PC-9 (cell line): Measurements from ENCODE around the gene ZFAND3. TPM values are rescaled to one million over a fixed set of nuclear protein-coding genes. Genes with fewer than 3 reads are reported as not detected.

Experiments used
- BruUV-seq: library from RNA; stranded (reverse); fragments of 400-500 nt; replicated peaks from 2 replicates; lab custom pipeline; 2021; lab: Mats Ljungman, UMichigan
- CTCF ChIA-PET: fragments of 300-600 bp; sonication (Branson Sonifier 250); formaldehyde crosslinking; loops from one replicate; lab custom pipeline; 2022; ENCODE audit warnings: antibody characterized with exemption; lab: Charles Lee
- POLR2A ChIA-PET: fragments of 300-600 bp; sonication (Branson Sonifier 250); formaldehyde crosslinking; loops from one replicate; lab custom pipeline; 2022; ENCODE audit warnings: antibody characterized with exemption; ENCODE audit not compliant: unreplicated experiment; lab: Charles Lee
- DNase-seq, 2 experiments: peaks; one replicate each; pipeline versions ENCODE4 v3.0.0 to v3.0.0-alpha.2; 2015 to 2022; ENCODE audit warnings: mixed read lengths in 1 of 2
- H2AFZ ChIP-seq: fragments of 200-600 bp; sonication (generic); 2 replicates; pipeline ENCODE4 v1.8.1; 2017; ENCODE audit warnings: antibody characterized with exemption
- H3F3A ChIP-seq: fragments of 200-600 bp; sonication (generic); 2 replicates; pipeline ENCODE4 v1.8.1; 2017; ENCODE audit warnings: antibody characterized with exemption, mild to moderate bottlenecking, low read depth; ENCODE audit not compliant: insufficient read depth
- H3K27ac ChIP-seq: fragments of 200-600 bp; sonication (generic); 2 replicates; pipeline ENCODE4 v1.6.1; 2016; ENCODE audit warnings: mixed run types
- H3K27me3 ChIP-seq: fragments of 200-600 bp; sonication (generic); 2 replicates; pipeline ENCODE4 v1.6.1; 2016; ENCODE audit warnings: low read depth, mixed run types; ENCODE audit not compliant: insufficient read depth
- H3K36me3 ChIP-seq: fragments of 200-600 bp; sonication (generic); 2 replicates; pipeline ENCODE4 v1.6.1; 2016; ENCODE audit warnings: low read depth, mixed run types
- H3K4me1 ChIP-seq: fragments of 200-600 bp; sonication (generic); replicated peaks from 2 replicates; pipeline ENCODE4 v1.6.1; 2016; ENCODE audit warnings: mixed run types; ENCODE audit not compliant: insufficient read depth
- H3K4me2 ChIP-seq: fragments of 200-600 bp; sonication (generic); 2 replicates; pipeline ENCODE4 v1.6.1; 2017; ENCODE audit warnings: mixed run types
- H3K4me3 ChIP-seq: fragments of 200-600 bp; sonication (generic); 2 replicates; pipeline ENCODE4 v1.6.1; 2016; ENCODE audit warnings: mixed run types
- H3K79me2 ChIP-seq: fragments of 200-600 bp; sonication (generic); 2 replicates; pipeline ENCODE4 v1.6.1; 2017; ENCODE audit warnings: low read depth, mixed run types
- H3K9me2 ChIP-seq: fragments of 200-600 bp; sonication (generic); 2 replicates; pipeline ENCODE4 v1.8.1; 2017; ENCODE audit warnings: mild to moderate bottlenecking; ENCODE audit not compliant: insufficient read depth
- H3K9me3 ChIP-seq: fragments of 200-600 bp; sonication (generic); 2 replicates; pipeline ENCODE4 v1.8.1; 2016; ENCODE audit warnings: low read depth; ENCODE audit not compliant: insufficient read depth
- H4K20me1 ChIP-seq: fragments of 200-600 bp; sonication (generic); 2 replicates; pipeline ENCODE4 v1.8.1; 2017; ENCODE audit not compliant: insufficient read depth
- CTCF ChIP-seq: fragments of 200-600 bp; sonication (generic); conservative IDR thresholded peaks from 2 replicates; pipeline ENCODE4 v1.6.1; 2017; ENCODE audit warnings: mixed run types, antibody characterized with exemption, mild to moderate bottlenecking, moderate library complexity
- EZH2 ChIP-seq: fragments of 200-600 bp; sonication (generic); IDR thresholded peaks from 2 replicates; pipeline ENCODE4 v1.8.0; 2017; ENCODE audit warnings: antibody characterized with exemption, low read depth
- intact Hi-C: fragments of 100-400 bp; cut with micrococcal nuclease; formaldehyde crosslinking; loops from one replicate; pipeline ENCODE4 v1.10.0; 2022; ENCODE audit not compliant: unreplicated experiment
- total RNA-seq: library from RNA; stranded (reverse); gene quantifications from 2 replicates; pipeline ENCODE4 v1.2.3, GENCODE V29; 2021

The ZFAND3 gene
- total RNA-seq, 1 experiment from 2014 or later = 46.8 TPM

DNA sequence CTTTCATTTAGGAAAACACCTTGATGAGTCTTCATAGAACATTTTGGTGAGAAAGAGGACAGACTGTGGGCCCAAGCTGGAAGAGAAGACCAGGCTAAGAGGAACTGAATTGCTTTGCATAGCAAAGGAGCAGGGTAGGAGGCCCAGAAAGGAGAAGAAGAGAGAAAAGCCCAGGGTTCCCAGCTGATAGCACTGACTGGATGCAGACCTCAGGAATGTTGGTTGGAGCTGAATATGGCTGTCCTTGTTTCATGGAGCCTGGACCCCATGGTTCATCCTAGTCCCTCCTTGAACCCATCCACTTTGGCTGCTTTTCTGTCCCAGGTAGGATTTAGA is 18.0 kb upstream of the ZFAND3 start:
- Histone ChIP-seq H3K9me2 (no peaks in the 10 kb centered on the region), H3K4me1 (peaks cover 13% of the 10 kb centered on the region), H3K27me3 (no peaks in the 10 kb centered on the region), H3K79me2 (no peaks in the 10 kb centered on the region), H3K27ac (no peak overlapping the region), H4K20me1 (no peaks in the 10 kb centered on the region), H3K36me3 (no peaks in the 10 kb centered on the region), H3K4me3 (no peak overlapping the region), H2AFZ (no peak overlapping the region), H3K4me2 (no peak overlapping the region), H3F3A (peaks cover 15% of the 10 kb centered on the region), H3K9me3 (no peaks in the 10 kb centered on the region)
- CTCF ChIA-PET = no interaction called here
- TF ChIP-seq EZH2 = no peak
- no peak for TF ChIP-seq CTCF
- no peak for DNase-seq
- intact Hi-C loops = no loop called here
- POLR2A ChIA-PET = no interaction called here
- BruUV-seq = no TSS peak

- no peak overlapping the region for H3K4me3 ChIP-seq
- H3K4me2 ChIP-seq = no peak overlapping the region
- H3K9me3 ChIP-seq = no peaks in the 10 kb centered on the region
- H3K4me1 ChIP-seq = peaks cover 17% of the 10 kb centered on the region
- TF ChIP-seq CTCF = no peak
- no peak for TF ChIP-seq EZH2
- no peaks in the 10 kb centered on the region for H3K27me3 ChIP-seq
- H3K27ac ChIP-seq = no peak overlapping the region
- H3K36me3 ChIP-seq = no peaks in the 10 kb centered on the region
- intact Hi-C loops = no loop called here
- ChIA-PET POLR2A (interaction anchor here (0.8 kb wide), 1 partner anchor 15 kb away, joined by 4 read pairs; no protein-coding TSS in a partner anchor), CTCF (no interaction called here)
- BruUV-seq = no TSS peak
- H2AFZ ChIP-seq = no peak overlapping the region
- no peaks in the 10 kb centered on the region for H3K79me2 ChIP-seq
- no peaks in the 10 kb centered on the region for H4K20me1 ChIP-seq
- H3K9me2 ChIP-seq = no peaks in the 10 kb centered on the region
- H3F3A ChIP-seq = peaks cover 22% of the 10 kb centered on the region
- no peak for DNase-seq
Measured at GRCh38 chr6:37802810-37803209, 16.7 kb upstream of the ZFAND3 start.

- POLR2A ChIA-PET = no interaction called here
- H3K79me2 ChIP-seq = no peaks in the 10 kb centered on the region
- BruUV-seq = no TSS peak
- H4K20me1 ChIP-seq = no peaks in the 10 kb centered on the region
- H3K9me2 ChIP-seq = no peaks in the 10 kb centered on the region
- intact Hi-C loops = no loop called here
- DNase-seq = no peak
- H3K27ac ChIP-seq = no peak overlapping the region
- H2AFZ ChIP-seq = no peak overlapping the region
- no peaks in the 10 kb centered on the region for H3K9me3 ChIP-seq
- peaks cover 31% of the 10 kb centered on the region for H3K4me1 ChIP-seq
- H3K36me3 ChIP-seq = no peaks in the 10 kb centered on the region
- H3K4me3 ChIP-seq = no peak overlapping the region
- H3F3A ChIP-seq = peaks cover 22% of the 10 kb centered on the region
- CTCF ChIA-PET = no interaction called here
- no peak overlapping the region for H3K4me2 ChIP-seq
- no peak for TF ChIP-seq CTCF
- TF ChIP-seq EZH2 = no peak
- H3K27me3 ChIP-seq = no peaks in the 10 kb centered on the region
Measured at GRCh38 chr6:37804586-37804985, 14.9 kb upstream of the ZFAND3 start.
